HG03354 (cell line): Measurements from ENCODE around the gene TNK1.
A peak's percentile ranks its signal among the peaks of the same experiment; 100 is the strongest.

Experiments
- ATAC-seq: cut with Tn5 transposase; IDR thresholded peaks from one replicate; pipeline ENCODE4 v1.9.1; 2021; ENCODE audit warnings: mild to moderate bottlenecking; ENCODE audit not compliant: unreplicated experiment, poor library complexity, severe bottlenecking

Gene TNK1

DNA sequence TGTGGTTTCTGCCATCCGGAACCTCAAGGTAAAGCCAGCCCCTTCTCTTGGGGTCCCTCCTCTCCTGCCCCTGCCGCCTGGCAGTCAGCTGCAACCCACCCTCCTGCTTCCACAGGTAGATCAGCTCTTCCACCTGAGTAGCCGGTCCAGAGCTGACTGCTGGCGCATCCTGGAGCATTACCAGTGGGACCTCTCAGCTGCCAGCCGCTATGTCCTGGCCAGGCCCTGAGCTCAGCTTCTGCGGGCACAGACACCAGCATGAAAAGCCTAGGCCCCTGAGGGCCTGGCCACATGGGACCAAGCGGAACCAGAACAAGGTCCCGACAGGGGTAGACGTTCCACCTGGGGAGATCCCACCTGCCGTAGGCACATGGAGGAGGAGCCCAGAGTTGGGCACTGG lies 8.0 kb downstream of the TNK1 start:
- no peak for ATAC-seq

DNA sequence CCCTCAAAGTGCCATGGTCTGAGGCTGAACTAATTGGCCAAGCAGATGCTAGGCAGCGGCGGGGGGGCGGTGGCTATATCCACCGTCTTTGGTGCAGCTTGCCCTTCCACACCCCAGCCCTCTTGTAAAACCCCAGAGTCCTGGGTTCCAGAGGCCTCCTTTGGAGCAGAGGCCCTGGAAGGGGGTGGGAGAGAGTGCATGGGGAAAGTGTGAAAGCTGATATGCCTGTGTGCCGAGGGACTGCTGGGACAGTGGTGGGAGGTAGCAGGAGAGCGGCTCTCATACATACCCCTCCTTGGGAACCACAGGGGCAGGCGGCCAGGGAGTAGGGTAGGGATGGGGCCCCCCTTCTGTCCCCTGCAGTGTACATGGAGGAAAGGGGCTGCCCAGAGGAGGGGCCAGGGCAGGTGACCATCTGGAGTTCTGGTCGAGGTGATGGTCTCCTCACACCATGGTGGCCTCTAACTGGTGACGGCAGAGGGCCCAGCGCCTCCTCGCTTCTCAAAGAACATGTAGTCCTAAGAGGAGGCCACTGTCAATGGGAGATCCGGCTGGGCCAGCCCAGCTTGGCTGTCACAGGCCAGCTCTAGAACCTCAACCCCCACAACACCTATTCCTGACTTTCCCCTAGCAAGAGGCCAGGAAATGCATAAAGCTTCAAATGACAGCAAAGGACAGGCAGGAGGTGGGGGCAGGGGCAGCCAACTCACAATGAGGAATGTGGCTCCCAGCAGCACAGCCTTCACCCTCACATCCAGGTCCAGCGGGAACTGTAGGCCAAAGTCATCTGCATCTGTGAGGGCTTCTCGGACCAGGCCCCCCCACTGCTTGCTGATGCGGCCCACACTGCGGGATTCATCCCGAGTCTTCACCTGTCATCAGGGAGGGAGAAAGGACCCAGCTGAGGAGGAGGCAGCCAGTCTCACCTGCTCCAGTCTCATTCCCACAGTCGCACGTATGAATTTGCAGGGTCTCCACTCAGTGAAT lies 9.3 kb downstream of the TNK1 start:
- no peak for ATAC-seq

DNA sequence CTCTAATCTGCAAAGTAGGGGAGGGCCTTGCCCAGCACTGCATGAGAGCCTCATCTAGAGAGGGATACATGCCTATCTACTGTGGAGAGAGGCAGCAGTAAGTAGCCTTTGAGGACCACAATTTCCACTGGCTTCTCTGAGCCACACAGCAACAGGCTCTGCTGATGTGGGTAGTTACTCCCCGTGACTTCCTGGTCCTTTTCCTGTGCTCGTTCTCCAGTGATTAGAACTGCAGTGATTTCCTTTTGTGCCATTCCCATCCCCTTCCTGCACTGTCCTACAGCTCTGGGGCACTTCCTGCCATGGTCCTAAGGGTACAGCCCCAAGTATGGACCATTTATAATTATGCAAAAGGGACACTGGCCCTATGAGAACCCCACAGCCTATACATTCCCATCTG lies 10.4 kb downstream of the TNK1 start:
- no peak for ATAC-seq

DNA sequence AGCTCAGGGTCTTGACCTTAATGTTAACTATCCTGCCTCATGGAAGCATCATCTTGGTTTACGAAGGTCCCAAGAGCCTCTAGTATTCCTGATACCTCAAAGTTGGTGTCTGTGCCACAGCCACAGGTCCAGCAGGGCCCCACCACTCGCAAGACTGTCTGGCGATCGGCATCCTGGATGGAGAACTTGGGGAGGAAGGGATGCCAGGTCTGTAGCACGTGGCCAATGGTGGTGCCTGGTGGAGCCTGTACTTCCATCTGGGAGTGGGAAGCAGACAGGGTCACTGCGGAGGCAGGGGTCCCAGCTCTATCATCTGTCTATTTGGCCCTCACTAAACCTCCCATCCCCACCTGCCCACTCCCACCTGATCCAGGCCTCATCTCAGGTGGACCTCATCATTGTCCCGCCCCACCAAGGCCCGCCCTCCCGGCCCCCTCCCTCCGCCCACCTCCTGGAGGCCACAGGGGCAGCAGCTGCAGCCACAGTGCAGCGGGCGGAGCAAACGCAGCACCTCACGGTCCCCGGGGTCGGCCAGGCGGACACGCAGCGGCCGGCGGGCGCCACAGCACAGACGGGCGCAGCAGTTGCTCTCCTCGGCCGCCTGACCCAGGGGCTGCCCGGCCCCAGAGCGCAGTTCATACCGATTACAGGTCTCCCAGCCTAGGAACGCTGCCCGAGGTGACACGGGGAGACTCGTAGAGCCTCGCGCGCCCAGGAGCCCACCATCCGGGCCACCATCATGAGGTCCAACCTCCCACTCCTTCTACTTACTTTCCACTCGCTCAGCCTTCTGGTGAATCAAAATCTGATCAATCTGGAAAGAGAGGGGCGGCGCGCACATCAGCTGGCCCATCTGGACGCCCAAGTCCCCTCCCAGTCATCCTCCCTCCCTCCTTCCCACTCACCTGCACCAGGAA lies 12.1 kb downstream of the TNK1 start:
- ATAC-seq, result no peak

DNA sequence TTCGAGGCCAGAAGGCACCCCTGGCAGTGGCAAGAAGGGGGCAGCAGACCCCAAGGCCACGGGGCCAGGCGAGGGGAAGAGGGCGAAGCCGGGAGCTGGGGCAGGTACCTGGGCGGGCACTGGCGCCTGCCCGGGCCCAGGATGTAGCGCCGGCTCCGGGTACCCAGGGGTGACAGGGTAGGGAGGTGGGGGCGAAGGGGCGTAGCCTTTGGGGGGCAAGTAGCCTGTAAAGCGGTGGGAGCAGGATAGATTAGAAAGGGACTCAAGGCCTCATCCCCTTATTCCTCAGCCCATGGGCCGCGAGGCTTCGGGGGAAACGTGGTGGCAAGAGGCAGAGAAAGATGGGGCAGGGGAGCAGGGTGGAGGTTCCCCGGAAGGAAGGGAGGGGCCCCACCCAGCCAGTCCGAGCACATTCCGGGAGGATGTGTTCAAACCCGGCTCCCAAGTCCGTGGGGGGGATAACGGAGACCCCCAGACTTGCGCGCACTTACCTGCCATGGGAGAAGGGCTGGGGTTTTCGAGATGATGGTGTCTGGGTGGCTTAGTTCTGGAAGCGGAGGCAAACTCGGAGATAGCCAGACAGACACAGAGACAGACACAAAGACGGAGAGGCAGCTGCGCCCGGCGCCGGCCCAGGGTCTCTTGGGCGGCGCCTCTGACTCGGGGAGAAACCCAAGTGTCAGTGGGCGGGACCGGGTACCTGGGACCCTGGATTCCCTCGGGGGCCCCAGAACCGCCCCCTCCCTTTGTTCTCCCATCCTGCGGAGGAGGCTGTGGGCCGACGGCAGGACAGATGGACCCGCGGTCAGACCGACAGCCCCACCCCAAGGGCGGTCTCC lies 12.9 kb downstream of the TNK1 start:
- peak; percentile 46 for ATAC-seq

DNA sequence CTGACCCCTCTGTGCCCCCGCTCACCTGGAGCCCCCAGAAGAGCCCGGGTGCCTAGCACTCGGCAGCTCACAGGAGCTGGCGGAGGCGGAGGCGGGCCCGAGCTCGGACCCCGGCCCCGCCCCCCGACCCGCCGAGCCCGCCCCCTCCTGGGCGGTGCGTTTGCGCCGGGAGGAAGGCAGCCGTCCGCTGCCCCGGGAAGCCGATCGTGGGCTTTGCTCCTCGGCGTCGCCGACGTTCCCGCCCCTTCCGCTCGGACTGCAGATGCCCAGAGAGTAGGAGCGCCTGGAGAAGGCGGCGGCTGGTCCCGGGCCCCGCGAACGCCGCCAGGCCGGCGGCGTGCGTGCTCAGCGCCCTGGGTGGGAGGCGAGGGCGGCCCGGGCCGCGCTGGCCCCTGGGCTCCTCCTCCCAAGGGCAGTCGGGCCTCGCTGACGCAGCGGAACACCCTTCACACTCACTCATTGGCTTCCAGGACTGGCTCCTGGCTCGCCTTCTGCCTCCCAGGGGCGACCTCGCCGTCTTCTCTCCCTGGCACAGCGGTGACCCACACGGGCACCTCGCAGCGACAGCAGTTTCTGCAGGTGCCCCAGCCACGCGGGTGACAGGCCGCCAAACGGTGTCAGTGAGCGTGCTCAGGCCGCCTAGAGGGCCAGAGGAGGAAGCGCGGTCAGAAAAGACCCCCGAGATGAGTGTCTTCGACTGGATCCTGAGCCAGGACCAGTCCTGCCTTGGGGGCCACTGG lies 13.7 kb downstream of the TNK1 start, which contains the start of gene PLSCR3:
TSS of gene PLSCR3 (minus strand) at position 74 of the 740 bp plus-strand sequence. CDS start 415 bp downstream, outside the sequence.
- ATAC-seq, result peak; percentile 80

DNA sequence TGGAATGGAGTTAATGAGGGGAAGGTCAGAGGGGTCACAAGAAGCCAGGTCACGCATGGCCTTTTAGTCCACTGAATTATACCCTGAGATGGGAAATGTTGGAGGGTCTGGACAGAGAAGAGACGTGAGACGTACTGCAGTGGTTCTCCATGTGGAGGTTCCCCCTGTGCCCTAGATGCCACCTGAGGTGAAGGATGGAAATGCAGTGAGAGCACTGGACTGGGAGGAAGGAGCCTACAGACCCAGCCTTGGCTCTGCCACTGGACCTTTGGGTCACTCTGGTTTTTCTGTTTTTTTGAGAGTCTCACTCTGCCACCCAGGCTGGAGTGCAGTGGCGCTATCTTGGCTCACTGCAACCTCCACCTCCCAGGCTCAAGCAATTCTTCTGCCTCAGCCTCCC lies 15.3 kb downstream of the TNK1 start:
- no peak for ATAC-seq

DNA sequence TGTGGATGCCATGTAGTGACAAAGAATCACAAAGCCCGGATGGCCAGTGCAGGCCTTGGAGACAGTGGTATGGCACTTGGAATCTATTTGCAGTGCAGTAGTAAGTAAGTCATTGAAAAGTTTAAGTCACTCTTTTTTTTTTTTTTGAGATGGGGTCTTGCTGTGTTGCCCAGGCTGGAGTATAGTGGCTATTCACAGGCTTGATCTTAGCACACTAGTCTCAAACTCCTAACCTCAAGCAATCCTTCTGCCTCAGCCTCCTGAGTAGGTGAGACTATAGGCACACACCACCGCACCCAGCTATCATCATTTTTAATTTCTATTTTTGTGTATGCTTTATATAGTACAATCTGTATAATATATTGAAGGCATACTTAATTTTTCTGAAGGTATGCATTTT lies 17.7 kb downstream of the TNK1 start:
- ATAC-seq, result no peak

DNA sequence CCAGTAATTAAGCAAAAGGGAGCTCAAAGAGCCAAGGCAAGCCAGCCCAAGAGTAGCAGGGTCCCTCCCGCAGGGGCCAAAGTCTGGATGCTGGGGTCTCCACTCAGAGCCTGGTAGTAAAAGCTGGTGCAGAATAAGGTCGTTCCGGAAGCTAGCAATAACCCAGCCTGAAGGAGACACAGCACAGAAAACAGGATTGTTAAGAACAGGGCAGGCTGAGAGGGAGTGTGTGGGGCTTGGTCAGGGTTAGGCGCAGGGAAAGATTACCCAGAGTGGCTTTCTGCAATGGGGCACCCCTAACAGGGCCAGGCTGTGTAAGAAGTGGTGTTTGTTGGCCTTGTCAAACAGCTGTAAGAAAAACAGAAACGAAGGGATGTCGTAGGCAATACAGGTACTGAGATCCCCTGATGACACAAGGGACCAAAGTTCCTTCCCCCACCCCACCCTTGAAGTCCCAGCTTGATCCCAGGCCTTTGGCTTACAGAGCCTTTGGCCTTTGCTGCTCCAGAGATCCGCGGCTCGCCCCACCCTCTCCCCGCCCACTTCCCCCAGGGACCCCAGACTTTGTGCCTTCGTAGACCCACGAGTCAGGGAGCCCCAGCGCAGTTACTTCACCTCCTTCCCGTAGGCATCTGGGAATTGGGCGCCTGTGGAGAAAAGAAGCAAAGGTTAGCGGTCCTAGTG lies 22.3 kb downstream of the TNK1 start:
- no peak for ATAC-seq

DNA sequence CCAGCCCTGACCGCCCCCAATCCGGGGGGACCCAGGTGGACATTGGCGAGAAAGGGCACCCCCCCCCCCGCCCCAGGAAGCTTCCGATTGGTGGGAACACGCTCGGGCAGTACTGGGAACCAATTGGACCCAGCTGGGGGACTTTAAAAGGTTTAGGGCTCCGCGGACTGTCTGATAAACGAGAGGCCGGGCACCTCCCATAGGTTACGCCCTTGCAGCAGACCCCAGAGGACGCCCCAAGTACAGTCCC lies 22.8 kb downstream of the TNK1 start:
- no peak for ATAC-seq

DNA sequence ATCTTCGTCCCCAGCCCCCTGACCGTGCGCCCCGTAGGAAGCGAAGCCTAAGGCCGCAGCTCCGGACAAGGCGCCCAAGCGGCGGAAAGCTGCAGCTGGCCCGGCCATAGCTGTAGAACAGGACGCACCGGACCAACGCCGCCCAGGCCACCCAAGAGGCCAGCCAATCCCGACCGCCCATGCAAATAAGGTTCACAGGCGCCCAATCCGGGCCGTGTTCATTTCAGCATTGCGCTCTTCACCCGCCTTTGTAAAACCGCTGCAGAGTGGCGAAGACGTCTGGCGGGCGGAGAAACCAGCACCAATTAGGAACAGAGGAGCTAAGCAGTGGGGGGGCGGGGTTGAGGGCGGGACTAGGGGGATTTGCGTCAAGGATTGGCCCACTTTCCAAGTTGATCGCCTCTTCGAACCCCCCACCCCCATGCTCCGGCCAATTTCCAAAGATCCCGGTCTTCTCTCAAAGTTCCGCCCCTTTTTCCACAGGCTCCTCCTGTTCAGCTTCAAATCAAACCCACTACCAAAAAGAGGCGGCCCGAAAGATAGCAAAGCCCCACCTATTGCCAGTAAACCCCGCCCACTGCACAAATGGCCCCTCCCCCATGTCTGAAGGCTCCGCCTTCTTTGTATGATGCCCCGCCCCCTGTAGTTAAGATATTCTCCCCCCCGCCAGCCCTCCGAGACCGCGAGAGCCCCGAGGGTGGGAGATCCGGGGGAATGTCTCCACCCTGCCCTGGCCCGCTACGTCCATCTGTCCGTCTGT lies 23.3 kb downstream of the TNK1 start, which contains the start of gene TMEM256:
TSS of gene TMEM256 (minus strand) at position 121 of the 760 bp plus-strand sequence. CDS start at position 108, 13 bp downstream.
- ATAC-seq, result peak; percentile 95

DNA sequence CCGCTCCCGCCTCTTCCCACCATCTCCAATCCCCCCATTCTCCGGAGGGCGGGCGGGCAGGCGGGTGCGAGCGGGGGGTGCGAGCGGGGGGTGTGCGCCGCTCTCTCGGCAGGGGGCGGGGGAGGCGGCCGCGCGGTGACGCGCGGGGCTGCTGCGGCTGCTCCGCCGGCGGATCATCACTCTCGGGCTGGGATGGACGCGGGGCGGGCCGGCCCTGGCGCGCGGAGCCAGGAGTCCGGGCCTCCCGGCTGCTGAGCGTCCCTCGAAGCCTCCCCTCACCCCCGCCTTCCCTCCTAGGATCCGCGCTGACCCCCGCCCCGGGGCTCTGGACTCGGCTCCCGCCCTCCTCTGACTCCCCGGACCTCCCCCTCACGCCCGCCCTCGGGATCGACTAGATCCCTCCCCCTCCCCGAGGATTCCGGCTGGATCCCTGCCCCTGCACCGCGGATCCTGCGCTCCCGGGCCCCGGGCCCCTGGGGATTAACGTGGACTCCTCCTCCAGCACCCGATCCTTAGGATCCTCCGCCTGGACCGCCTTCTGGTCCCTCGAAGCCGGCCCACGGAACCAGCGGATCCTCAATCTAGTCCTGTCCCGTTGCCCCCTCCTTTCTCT lies 24.0 kb downstream of the TNK1 start:
- peak; percentile 8 for ATAC-seq

DNA sequence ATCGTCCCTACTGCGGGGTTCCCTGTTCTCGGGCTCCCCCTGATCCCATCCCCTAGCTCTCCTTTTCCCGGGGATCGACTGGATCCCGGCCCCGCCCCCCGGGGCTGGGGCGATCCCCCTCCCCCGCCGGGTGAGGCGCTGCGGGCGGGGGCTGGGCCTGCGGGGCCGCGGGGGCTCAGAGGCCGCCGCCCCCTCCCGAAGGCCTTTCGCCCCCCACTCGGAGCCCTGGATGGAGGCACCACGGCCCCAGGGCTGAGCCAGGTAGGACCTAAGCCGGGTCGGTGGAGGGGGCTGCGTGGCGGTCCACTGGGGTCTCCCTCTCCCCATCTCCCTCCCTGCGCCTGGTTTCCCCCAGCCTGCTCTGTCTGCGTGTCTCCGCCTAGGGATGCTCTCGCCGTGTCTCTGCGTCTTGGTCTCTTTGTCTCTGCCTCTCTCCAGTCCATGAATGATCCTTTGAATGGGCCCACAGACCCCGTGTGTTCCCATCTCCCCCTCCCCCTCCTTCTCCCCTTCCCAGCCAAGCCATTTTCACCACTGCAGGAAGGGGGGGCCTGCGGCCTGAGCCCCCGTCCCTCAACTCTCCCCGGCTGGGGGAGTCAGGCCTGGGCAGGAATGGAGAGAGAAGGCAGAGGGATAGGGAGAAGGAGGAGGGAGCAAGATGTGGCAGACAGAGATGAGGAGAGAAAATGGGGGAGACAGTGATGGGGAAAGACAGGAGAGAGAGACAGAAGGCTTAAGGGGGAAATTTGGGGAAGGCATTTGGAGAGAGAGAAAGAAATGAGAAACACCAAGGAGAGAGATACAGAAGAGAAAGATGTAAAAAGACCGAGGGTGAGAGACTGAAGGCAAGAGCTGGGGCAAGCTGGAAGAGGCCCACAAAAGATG lies 24.7 kb downstream of the TNK1 start:
- no peak for ATAC-seq

DNA sequence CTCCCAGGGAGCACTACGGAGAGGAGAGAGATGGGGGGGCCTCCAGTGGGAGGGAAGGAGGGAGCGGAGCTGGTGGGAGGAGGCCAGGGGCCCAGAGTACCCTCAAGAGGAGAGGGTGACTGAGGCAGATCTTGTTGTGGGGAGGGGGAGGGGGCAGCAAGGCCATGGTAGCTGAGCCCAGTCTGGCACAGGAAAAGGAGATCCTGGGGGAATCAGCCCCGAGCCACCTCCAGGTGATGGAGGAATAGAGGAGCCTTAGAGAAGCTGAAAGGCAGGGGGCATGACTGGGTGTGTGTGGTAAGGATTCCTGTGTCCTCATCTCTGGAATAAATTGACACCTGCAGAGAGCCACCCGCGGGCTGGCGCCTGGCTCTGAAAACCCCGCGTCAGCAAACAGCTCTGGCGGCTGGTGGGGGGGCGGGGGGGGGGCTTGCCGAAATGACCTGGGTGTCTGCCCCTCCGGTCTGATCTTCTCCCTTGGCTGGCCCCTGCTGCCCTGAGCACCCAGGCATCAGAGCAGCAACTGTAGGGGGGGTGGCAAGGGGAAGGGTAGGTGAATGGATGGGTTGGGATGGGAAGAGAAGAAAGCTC lies 25.4 kb downstream of the TNK1 start:
- ATAC-seq, result no peak

DNA sequence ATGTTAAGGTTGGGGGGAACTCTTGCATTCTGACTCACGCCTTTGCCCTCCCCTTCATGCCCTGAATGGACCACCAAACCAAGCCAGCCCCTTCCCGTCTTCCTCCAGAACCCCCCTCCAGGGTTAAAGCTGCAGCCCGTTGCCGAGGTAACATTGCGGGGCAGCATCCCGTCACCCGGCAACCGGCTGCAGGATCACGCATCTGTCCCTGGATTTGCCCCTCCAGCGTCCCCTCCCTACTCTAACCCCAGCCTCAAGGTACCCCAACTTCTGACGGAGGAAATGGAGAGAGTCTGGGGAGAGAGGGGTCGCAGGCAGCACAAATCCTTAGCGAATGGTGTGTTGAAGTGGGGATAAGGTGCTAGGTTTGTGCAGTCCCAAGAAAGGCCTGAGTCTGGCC lies 26.2 kb downstream of the TNK1 start:
- no peak for ATAC-seq
